ENCODE measurements around the gene SPIRE2. TPM values are rescaled to one million over a fixed set of nuclear protein-coding genes. Genes with fewer than 3 reads are reported as not detected.
A peak's percentile ranks its signal among the peaks of the same experiment; 100 is the strongest.

Gene SPIRE2
- total and polyA plus RNA-seq, 2 of the 13 experiments (the other 11 are each of a cell fraction or from before 2014, with no cell fraction given) = 13.3 to 37.5 TPM

DNA sequence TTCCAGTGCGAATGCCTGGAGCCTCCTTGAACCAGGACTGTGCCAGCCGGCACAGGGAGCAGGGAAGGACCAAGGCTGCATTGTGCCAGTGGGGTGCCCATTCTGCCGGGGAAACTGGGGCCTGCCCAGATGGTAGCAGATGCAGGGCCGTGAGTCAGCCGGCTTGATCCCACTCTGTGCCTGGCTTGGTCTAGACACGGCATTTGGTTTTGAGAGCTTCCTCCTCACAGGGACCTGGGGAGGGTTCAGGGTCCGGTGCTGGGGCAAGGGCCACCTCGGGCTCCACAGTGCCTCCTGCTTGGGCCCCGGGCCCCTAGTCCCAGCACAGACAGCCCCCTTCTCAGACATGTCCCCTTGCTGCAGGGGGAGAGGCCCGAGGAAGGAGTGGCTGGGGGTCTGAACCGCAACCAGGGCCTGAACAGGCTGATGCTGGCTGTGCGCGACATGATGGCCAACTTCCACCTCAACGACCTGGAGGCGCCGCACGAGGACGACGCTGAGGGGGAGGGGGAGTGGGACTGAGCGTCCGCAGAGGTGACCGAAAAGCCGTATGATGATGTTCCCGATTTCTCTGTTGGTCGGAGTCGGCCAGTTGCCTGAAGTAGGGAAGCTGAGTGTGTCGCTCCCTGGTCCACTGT, 82.6 kb downstream of the SPIRE2 start (continued):
- TF ChIP-seq ZNF382 (CRISPR knock-in tag; IDR thresholded peaks at IDR 0.05; ENCODE audit: borderline replicate concordance) = no peak
- TF ChIP-seq ZBTB7A (CRISPR knock-in tag; IDR thresholded peaks at IDR 0.05) = no peak
- no peak for TF ChIP-seq EHMT2 (IDR thresholded peaks at IDR 0.05; ENCODE audit: borderline replicate concordance, low read depth, low read length)
- TF ChIP-seq YY1 (IDR thresholded peaks at IDR 0.05; ENCODE audit: insufficient read depth, insufficient replicate concordance, low read depth, low read length) = no peak
- peak; percentile 66 for TF ChIP-seq AGO2 (optimal IDR thresholded peaks at IDR 0.05; ENCODE audit: low read depth, low read length)
- TF ChIP-seq, protein P1, sequence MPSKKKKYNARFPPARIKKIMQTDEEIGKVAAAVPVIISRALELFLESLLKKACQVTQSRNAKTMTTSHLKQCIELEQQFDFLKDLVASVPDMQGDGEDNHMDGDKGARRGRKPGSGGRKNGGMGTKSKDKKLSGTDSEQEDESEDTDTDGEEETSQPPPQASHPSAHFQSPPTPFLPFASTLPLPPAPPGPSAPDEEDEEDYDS (CRISPR knock-in tag; IDR thresholded peaks at IDR 0.05) = peak; percentile 9; the same call in 1 of the 2 replicates
- TF ChIP-seq POLR2G (IDR thresholded peaks at IDR 0.05; ENCODE audit: low read depth, low read length) = 0 out of 2 replicates have a peak, but pooled peaks have one; percentile 2
- 0 out of 2 replicates have a peak, but pooled peaks have one; percentile 57 for TF ChIP-seq CAMTA2 (CRISPR knock-in tag; IDR thresholded peaks at IDR 0.05; ENCODE audit: borderline replicate concordance)
- TF ChIP-seq, protein P2, sequence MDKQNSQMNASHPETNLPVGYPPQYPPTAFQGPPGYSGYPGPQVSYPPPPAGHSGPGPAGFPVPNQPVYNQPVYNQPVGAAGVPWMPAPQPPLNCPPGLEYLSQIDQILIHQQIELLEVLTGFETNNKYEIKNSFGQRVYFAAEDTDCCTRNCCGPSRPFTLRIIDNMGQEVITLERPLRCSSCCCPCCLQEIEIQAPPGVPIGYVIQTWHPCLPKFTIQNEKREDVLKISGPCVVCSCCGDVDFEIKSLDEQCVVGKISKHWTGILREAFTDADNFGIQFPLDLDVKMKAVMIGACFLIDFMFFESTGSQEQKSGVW (CRISPR knock-in tag; IDR thresholded peaks at IDR 0.05; ENCODE audit: borderline replicate concordance) = no peak
- no peak for TF ChIP-seq KDM2A (CRISPR knock-in tag; IDR thresholded peaks at IDR 0.05; ENCODE audit: borderline replicate concordance, low read depth)
- no peak for TF ChIP-seq RFX5 (IDR thresholded peaks at IDR 0.05; ENCODE audit: low read depth, low read length)
- 0 out of 2 replicates have a peak, but pooled peaks have one; percentile 23 for TF ChIP-seq FOXC1 (CRISPR knock-in tag; IDR thresholded peaks at IDR 0.05; ENCODE audit: borderline replicate concordance)
- TF ChIP-seq, protein P3, sequence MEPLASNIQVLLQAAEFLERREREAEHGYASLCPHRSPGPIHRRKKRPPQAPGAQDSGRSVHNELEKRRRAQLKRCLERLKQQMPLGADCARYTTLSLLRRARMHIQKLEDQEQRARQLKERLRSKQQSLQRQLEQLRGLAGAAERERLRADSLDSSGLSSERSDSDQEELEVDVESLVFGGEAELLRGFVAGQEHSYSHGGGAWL (CRISPR knock-in tag; IDR thresholded peaks at IDR 0.05) = no peak
- TF ChIP-seq POLR2A (IDR thresholded peaks at IDR 0.05; ENCODE audit: insufficient read depth in 1 of 2, low read depth in 2 of 2, low read length in 2 of 2) = no peak
- TF ChIP-seq TCF7L2 (IDR thresholded peaks at IDR 0.05; ENCODE audit: low read depth, low read length) = no peak
- TF ChIP-seq, protein P4, sequence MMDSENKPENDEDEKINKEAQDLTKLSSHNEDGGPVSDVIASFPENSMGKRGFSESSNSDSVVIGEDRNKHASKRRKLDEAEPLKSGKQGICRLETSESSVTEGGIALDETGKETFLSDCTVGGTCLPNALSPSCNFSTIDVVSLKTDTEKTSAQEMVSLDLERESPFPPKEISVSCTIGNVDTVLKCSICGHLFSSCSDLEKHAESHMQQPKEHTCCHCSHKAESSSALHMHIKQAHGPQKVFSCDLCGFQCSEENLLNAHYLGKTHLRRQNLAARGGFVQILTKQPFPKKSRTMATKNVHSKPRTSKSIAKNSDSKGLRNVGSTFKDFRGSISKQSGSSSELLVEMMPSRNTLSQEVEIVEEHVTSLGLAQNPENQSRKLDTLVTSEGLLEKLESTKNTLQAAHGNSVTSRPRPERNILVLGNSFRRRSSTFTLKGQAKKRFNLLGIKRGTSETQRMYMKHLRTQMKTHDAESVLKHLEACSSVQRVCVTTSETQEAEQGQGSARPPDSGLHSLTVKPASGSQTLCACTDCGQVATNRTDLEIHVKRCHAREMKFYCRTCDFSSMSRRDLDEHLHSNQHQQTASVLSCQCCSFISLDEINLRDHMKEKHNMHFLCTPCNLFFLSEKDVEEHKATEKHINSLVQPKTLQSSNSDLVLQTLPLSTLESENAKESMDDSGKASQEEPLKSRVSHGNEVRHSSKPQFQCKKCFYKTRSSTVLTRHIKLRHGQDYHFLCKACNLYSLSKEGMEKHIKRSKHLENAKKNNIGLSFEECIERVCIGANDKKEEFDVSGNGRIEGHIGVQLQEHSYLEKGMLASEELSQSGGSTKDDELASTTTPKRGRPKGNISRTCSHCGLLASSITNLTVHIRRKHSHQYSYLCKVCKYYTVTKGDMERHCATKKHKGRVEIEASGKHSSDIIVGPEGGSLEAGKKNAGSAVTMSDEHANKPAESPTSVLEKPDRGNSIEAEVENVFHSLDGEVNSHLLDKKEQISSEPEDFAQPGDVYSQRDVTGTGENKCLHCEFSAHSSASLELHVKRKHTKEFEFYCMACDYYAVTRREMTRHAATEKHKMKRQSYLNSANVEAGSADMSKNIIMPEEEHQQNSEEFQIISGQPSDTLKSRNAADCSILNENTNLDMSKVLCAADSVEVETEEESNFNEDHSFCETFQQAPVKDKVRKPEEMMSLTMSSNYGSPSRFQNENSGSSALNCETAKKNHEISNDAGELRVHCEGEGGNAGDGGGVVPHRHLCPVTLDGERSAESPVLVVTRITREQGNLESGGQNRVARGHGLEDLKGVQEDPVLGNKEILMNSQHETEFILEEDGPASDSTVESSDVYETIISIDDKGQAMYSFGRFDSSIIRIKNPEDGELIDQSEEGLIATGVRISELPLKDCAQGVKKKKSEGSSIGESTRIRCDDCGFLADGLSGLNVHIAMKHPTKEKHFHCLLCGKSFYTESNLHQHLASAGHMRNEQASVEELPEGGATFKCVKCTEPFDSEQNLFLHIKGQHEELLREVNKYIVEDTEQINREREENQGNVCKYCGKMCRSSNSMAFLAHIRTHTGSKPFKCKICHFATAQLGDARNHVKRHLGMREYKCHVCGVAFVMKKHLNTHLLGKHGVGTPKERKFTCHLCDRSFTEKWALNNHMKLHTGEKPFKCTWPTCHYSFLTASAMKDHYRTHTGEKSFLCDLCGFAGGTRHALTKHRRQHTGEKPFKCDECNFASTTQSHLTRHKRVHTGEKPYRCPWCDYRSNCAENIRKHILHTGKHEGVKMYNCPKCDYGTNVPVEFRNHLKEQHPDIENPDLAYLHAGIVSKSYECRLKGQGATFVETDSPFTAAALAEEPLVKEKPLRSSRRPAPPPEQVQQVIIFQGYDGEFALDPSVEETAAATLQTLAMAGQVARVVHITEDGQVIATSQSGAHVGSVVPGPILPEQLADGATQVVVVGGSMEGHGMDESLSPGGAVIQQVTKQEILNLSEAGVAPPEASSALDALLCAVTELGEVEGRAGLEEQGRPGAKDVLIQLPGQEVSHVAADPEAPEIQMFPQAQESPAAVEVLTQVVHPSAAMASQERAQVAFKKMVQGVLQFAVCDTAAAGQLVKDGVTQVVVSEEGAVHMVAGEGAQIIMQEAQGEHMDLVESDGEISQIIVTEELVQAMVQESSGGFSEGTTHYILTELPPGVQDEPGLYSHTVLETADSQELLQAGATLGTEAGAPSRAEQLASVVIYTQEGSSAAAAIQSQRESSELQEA (CRISPR knock-in tag; IDR thresholded peaks at IDR 0.05; ENCODE audit: not compliant biosample characterization) = peak; percentile 14
- TF ChIP-seq ZBTB37 (CRISPR knock-in tag; IDR thresholded peaks at IDR 0.05) = 0 out of 2 replicates have a peak, but pooled peaks have one; percentile 26
- TF ChIP-seq KDM5B (CRISPR knock-in tag; IDR thresholded peaks at IDR 0.05; ENCODE audit: borderline replicate concordance) = peak; percentile 14; the same call in 1 of the 2 replicates

All from HepG2 (cell line).